Mucosa of stomach (tissue), 1 donor: ENCODE data around the gene ALK.
"Not testable (repeated sequence)": the region's sequence is repeated elsewhere in the genome, so short reads cannot be mapped to it uniquely, and the experiment has no call there.

ENCODE experiments used
- H3K27me3 ChIP-seq: one replicate; pipeline ENCODE4 v1.7.0; 2013; ENCODE audit warnings: mild to moderate bottlenecking, low read length; ENCODE audit not compliant: control insufficient read depth, insufficient read depth
- H3K36me3 ChIP-seq: one replicate; pipeline ENCODE4 v1.7.0; 2013; ENCODE audit warnings: low read length; ENCODE audit not compliant: control insufficient read depth, insufficient read depth
- H3K4me1 ChIP-seq: one replicate; pipeline ENCODE4 v1.7.0; 2013; ENCODE audit warnings: mild to moderate bottlenecking, low read length; ENCODE audit not compliant: control insufficient read depth, insufficient read depth
- H3K4me3 ChIP-seq: one replicate; pipeline ENCODE4 v1.7.0; 2013; ENCODE audit warnings: low read length
- H3K9ac ChIP-seq: one replicate; pipeline ENCODE4 v1.7.0; 2013; ENCODE audit warnings: mild to moderate bottlenecking, low read length, moderate library complexity
- H3K9me3 ChIP-seq: one replicate; pipeline ENCODE4 v1.7.0; 2013; ENCODE audit warnings: mild to moderate bottlenecking, low read length, moderate library complexity; ENCODE audit not compliant: control insufficient read depth
- donor health status: Pancreatic carcinoma.

The ALK gene

DNA sequence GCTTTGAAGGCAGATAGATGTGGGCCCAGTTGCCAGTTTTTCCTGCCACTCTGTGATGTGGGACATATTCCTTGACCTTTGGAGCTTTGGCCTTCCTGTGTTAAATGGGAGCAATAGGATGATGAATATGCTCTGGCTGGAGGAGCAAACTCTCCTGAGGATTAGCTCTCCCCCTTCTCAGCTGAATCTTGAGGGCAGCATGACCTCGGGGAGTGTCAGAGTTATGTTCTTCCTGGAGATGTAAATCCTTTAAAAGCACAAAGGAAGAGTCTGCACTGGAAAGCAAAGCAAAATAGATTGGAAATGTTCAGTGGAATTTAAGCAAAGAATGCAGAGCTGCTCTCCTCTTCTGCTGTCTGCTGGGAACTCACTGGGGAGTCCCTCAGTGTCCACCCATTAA, 160.1 kb downstream of the ALK start:
- Histone ChIP-seq H3K27me3 (no peaks in the 10 kb centered on the region), H3K36me3 (no peaks in the 10 kb centered on the region), H3K4me1 (peaks cover 7% of the 10 kb centered on the region), H3K9ac (no peak overlapping the region), H3K4me3 (no peak overlapping the region), H3K9me3 (no peaks in the 10 kb centered on the region)

DNA sequence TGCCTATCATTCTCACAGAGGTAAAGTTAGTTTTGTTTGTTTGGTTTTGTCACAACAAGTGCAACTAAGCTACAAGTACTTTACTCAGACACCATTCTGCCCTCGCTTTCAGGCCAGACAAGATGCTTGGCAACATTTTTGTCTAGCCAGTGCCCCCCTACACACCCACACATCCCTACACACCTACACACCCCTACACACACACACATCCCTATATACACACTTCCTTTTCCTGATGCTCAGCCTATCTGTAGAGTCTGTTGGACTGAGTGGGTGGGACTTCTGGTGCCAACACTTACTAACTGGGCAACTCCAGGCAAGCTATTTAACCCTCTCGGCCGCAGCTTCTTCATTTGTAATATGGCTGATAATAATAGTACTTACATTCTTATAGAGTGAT, 161.4 kb downstream of the ALK start:
- Histone ChIP-seq H3K4me3 (no peak overlapping the region), H3K9me3 (no peaks in the 10 kb centered on the region), H3K36me3 (no peaks in the 10 kb centered on the region), H3K9ac (no peak overlapping the region), H3K27me3 (no peaks in the 10 kb centered on the region), H3K4me1 (peaks cover 7% of the 10 kb centered on the region)

DNA sequence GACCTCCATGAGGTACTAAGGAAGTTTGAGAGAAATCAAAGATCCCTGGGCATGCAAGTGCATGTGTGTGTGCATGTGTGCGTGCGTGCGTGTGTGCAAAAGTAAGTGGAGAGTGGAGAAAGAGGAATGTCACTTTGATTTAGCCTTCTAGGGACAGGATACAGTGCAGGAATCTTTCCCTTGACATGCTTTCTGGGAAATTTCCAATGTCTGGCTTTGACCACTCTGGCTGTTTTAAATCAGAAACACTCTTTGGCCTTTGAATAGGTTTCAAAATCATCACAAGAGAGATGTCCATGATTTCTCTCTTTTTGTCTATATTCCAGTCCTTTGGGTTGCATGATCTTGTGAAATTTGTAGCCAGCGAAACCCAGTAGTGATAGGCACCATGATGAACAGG, 162.0 kb downstream of the ALK start:
- Histone ChIP-seq H3K4me3 (no peak overlapping the region), H3K9ac (no peak overlapping the region), H3K4me1 (peaks cover 7% of the 10 kb centered on the region), H3K27me3 (no peaks in the 10 kb centered on the region), H3K36me3 (no peaks in the 10 kb centered on the region), H3K9me3 (no peaks in the 10 kb centered on the region)

DNA sequence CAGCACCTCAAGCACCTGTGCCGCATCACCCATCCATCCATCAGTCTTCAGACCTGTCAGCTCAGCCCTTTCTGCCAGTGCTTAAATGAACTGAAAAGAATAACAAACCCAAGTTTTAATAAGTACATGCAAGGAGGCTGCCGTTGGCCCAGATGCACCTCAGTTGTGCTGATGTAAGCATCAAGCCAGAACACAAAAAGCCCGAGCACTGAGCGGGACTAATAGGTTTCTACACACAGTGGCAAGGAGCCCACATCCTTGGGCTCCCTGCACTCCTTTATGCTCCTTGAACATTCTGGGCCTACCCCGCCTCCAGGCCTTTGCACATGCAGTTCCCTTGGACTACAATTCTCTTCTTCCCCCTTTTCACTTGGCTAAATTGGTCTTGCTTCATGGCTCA, 165.6 kb downstream of the ALK start:
- Histone ChIP-seq H3K9ac (no peak overlapping the region), H3K36me3 (no peaks in the 10 kb centered on the region), H3K4me1 (peaks cover 16% of the 10 kb centered on the region), H3K9me3 (no peaks in the 10 kb centered on the region), H3K27me3 (no peaks in the 10 kb centered on the region), H3K4me3 (no peak overlapping the region)

DNA sequence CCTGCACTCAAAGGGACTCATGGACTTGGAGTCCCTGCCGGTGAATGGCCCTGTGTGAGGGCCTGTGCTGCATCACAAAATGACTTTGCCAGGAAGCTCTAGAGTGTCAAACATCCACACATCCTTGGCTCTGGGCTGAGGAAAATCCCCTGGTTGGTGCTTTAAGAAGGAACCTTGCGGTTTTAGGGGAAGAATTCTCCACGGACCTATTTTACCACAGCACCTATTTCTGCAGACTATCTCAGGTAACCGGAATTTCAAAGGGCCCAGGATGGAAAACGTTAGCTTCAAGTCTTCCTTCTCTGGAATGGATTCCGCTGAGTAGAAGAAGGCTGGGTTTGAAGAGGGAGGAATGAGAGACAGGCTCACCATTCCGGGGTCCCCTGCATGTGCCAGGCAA, 166.2 kb downstream of the ALK start:
- peaks cover 16% of the 10 kb centered on the region for H3K4me1 ChIP-seq
- no peaks in the 10 kb centered on the region for H3K36me3 ChIP-seq
- no peaks in the 10 kb centered on the region for H3K9me3 ChIP-seq
- H3K4me3 ChIP-seq = no peak overlapping the region
- H3K27me3 ChIP-seq = no peaks in the 10 kb centered on the region
- H3K9ac ChIP-seq = no peak overlapping the region

DNA sequence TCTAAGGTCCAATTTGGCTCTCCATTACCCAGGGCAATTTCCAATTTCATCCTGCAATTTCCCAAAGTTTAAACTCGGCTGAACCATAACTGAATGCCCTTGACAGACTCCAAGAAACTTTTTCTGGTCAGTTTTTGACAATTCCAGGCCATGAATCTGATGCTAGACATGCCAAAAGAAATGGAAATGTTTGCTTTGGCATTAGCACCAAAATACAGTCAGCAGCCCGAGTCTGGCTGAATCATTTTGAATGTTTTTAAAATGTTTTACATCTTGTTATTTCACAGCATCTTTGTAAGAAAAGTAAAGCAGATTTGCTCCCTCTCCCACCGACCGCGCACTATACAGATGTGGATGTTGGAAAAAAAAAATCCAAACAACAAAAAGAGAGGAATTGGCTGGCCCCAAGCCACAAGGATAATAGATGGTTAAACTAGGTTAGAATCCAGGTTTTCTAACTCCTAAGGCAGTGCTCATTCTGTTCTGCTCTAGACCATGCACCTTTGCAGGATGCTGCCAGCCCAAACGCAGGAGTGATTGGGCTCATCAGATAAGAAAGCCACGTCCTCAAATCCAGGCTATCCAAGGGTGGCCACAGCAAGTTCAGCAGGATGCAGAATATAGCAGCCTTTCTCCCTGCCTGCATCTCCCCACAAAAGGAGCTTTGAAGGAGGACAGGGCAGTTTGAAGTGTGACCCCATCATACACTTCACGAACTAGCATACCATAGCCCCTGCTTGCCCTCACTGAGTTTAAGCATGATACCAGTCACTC, 167.5 kb downstream of the ALK start:
- Histone ChIP-seq H3K4me3 (no peak overlapping the region), H3K4me1 (peaks cover 26% of the 10 kb centered on the region), H3K9me3 (no peaks in the 10 kb centered on the region), H3K27me3 (no peaks in the 10 kb centered on the region), H3K9ac (no peak overlapping the region), H3K36me3 (no peaks in the 10 kb centered on the region)

DNA sequence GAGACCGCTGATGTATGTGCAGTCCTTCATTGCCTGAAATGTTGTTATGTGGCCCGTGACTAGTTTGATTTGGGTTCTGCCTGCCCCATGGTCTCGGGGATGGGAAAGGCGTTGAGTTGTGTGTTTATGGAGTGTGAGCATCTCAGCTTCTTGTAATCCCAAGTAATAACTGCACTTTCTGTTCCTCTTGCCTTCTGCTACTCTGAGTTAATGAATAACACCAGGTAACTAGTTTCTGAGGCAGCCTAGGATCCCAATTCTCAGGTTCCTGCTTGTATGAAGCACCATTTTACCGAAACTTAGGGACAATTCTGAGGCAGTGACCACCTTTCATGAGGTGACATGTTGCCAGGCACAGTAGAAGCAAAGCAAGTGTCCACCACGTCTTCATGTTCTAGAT, 170.0 kb downstream of the ALK start:
- H3K4me1 ChIP-seq = peaks cover 30% of the 10 kb centered on the region
- no peaks in the 10 kb centered on the region for H3K27me3 ChIP-seq
- H3K9ac ChIP-seq = no peak overlapping the region
- H3K4me3 ChIP-seq = no peak overlapping the region
- H3K9me3 ChIP-seq = no peaks in the 10 kb centered on the region
- H3K36me3 ChIP-seq = no peaks in the 10 kb centered on the region

DNA sequence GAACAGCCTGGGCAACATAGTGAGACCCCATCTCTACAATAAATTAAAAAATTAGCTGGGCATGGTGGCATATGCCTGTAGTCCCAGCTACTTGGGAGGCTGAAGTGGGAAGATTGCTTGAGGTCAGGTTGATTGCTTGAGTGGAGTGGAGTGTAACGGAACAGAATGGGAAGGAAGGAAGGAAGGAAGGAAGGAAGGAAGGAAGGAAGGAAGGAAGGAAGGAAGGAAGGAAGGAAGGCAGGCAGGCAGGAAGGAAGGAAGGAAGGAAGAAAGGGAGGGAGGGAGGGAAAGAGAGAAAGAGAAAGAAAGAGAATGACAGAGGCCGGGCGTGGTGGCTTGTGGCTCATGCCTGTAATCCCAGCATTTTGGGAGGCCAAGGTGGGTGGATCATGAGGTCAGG, 170.9 kb downstream of the ALK start:
- H3K36me3 ChIP-seq, H3K9me3 ChIP-seq, H3K9ac ChIP-seq, H3K4me3 ChIP-seq, H3K27me3 ChIP-seq: not testable (repeated sequence)
- H3K4me1 ChIP-seq = peaks cover 30% of the 10 kb centered on the region

DNA sequence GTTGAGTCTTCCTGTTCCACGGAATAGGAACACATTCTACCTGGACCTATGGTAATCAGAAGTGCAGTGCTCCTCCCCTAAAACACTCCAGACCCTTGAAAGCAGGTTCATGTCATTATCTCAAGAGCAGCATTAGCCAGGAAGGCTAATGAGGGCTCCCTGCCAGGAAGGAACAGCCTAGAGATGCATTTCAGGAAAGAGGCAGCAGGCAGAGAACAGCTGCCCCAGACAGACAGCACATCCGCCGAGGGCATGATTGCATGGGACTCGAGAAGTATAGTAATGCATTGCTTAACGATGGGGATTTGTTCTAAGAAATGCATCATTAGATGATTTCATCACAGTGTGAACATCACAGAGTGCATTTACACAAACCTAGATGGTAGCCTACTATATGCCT, 171.5 kb downstream of the ALK start:
- no peak overlapping the region for H3K9ac ChIP-seq
- H3K36me3 ChIP-seq = no peaks in the 10 kb centered on the region
- no peaks in the 10 kb centered on the region for H3K27me3 ChIP-seq
- H3K4me1 ChIP-seq = peaks cover 30% of the 10 kb centered on the region
- H3K9me3 ChIP-seq = no peaks in the 10 kb centered on the region
- no peak overlapping the region for H3K4me3 ChIP-seq

DNA sequence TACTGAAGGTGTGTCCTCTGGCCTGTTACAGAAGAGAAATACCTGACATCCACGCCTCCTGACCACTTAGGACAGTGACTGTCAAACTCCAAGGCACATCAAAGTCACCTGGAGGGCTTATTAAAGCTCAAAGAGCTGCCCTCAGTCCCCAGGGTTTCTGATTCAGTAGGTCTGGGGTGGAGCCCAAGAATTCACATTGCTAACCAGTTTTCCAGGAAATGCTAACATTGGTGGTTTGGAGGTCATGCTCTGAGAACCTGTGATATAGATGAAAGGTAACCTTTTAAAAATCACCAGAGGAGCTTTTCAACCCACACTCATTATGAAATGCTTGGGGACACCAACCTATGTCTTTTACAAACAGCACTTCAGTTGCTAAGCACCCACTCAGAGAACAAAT, 172.3 kb downstream of the ALK start:
- no peaks in the 10 kb centered on the region for H3K27me3 ChIP-seq
- no peak overlapping the region for H3K9ac ChIP-seq
- H3K9me3 ChIP-seq = no peaks in the 10 kb centered on the region
- peaks cover 30% of the 10 kb centered on the region for H3K4me1 ChIP-seq
- H3K36me3 ChIP-seq = no peaks in the 10 kb centered on the region
- no peak overlapping the region for H3K4me3 ChIP-seq

DNA sequence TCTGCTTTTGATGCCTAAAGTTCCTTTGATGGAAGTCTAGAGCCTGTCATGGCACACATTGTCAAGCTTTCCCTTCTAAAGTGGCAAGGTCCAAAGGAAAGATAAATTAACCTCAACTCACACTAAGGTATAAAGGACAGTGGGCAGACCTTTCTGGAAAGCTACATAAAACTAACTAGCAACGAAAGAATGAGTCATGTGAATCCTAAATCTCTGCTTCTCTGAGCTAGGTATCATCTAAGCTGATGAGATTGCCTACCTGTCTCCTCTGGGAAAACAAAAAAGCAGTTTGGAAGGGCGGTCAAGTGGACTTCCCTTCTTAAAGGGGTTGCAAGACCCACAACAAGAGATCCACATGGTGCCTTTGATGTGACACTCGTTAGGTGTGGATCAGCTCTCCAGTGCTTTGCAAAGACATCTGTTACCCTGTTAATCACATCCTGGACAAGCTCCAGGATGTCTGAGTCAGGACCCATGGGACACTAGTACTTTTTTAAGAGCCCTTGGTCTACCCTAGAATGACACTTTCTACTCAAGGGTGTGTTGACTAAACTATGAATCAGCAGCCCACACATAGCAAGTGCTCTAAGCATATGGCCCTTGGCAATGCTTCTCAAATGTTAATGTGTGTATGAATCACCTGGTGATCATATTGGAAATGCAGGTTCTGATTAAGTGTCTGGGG, 173.5 kb downstream of the ALK start:
- H3K4me1 ChIP-seq = peaks cover 23% of the 10 kb centered on the region
- no peaks in the 10 kb centered on the region for H3K27me3 ChIP-seq
- H3K9ac ChIP-seq = no peak overlapping the region
- H3K9me3 ChIP-seq = no peaks in the 10 kb centered on the region
- no peaks in the 10 kb centered on the region for H3K36me3 ChIP-seq
- H3K4me3 ChIP-seq = no peak overlapping the region

DNA sequence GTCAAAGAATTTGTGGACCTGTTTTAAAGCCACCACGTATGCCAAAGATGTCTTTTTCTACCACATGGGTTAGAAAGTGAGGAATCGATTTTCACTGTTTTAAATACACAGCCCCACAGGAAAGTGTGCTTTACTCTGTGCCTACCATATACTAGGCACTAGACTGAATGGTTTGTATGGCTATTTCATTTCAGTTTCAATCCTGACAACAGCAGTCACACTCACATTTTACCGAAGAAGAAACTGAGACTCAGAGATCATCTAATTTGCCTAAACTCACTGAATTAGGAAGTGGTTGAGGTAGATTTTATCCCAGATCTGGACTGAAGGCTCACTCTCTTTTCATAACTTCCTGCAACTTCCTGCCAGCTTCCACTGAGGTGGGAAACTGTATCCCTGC, 176.4 kb downstream of the ALK start:
- H3K36me3 ChIP-seq = no peaks in the 10 kb centered on the region
- H3K27me3 ChIP-seq = no peaks in the 10 kb centered on the region
- no peaks in the 10 kb centered on the region for H3K9me3 ChIP-seq
- H3K9ac ChIP-seq = no peak overlapping the region
- peaks cover 21% of the 10 kb centered on the region for H3K4me1 ChIP-seq
- H3K4me3 ChIP-seq = no peak overlapping the region
